CD4-positive, alpha-beta T cell treated with Interleukin-2 at 100 ng/mL for 4 hours (primary cell): ENCODE measurements around the gene RIMBP2.

Experiments used
- DNase-seq: peaks from one replicate; pipeline ENCODE4 v3.0.0-alpha.2; 2020; ENCODE audit warnings: low spot score

Gene RIMBP2

DNA sequence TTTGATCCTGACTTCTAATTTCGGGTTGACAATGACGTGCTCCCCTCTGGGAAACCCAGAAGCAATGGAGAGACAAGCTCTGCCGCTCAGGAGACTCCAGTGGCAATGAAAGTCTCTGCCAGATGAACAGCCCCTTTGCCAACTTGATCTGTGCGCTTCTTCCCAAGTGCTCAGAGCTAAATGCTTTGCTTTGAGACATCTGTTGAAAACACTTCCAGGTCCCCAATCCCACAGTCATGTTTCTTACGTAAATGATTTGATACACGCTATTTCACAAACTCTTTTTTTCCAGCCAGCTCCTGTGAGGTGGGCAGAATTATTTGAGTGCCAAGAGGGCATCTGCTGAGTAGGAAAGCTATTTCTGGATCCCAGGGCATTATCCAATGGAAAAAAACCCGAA lies 147.6 kb downstream of the RIMBP2 start:
- no peak for DNase-seq

DNA sequence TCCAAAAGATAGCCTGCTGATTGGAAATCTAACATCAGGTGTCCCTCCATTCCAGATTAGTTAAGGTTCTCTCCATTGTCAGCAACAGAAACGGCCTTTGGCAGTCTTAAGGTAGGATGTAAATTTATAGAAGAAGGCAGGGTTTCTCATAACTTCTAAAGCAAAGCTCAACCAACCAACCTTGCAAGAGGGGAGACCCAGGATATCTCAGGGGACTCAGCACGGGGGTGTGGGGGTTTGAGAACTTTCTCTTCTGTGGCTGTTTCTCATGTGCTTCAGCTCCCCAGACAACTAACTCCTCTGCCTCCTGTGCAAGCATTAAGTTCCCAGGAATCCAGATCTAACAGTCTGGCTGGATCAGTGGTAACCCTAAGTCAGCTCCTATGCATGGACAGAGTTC lies 148.1 kb downstream of the RIMBP2 start:
- no peak for DNase-seq

DNA sequence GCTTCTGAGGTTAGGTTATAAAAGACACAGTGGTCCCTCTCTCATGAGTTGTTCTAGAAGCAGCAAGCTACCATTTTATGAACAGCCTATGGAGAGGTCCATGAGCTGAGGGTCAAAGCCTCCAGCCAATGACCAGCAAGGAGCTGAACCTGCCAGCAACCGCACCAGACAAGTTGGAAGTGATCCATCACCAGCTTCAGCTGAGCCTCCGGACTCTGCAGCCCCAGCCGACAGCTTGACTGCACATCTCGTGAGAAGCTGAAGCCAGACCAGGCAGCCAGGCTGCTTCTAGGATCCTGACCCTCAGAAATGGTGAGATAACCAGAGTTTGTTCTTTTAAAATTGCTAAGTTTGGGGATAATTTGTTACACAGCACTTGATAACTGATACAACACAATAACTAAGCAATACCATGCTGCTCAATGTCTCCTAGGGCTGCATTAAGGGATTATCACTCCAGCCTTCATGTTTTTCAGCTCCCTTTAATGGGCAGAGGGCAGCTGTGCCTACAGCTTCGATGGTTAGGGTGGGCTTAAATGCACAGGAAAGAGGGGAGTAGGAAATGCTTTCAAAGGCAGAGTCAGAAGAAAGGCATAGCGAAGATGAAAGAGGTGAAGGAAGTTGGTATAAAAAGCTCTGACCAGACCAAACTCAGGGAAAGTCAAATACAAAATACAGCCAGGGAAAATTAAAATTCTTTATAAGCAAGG lies 149.5 kb downstream of the RIMBP2 start:
- DNase-seq = no peak

DNA sequence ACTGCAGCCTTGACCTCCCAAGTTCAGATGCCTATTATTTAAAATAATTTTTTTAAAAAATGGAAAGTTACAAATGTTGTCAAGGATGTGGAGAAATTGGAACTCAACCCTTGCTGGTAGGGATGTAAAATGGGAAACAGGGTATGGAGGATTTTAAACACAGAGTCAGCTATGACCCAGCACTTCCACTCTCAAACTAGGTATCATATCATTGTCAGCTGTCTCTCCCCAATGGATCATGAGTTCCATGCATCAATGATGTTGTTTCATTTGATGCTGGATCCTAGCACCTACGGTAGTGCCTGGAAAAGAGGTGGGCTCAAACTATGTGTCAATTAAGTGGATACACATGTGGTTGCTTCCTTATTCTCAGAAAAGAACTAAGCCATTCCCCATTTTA lies 150.9 kb downstream of the RIMBP2 start:
- DNase-seq = no peak

DNA sequence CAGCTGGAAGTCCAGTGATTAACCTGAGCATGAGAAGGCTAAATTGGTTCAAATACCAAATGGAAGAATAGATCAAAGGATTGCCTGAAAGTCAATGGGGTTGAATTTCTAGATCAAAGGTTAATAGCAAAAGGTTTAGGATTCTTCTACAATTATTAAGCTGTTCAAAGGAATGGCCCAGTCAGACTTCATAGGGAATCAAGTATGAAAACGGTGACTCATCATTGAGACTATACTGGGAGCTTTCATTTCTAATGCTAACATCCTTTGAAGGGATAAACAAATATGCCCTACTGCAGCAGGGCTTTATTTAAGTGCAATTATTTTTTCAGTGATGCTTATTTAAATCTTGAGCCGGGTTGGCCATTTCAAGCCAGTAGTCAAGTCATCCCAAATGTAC lies 152.8 kb downstream of the RIMBP2 start:
- DNase-seq = no peak

DNA sequence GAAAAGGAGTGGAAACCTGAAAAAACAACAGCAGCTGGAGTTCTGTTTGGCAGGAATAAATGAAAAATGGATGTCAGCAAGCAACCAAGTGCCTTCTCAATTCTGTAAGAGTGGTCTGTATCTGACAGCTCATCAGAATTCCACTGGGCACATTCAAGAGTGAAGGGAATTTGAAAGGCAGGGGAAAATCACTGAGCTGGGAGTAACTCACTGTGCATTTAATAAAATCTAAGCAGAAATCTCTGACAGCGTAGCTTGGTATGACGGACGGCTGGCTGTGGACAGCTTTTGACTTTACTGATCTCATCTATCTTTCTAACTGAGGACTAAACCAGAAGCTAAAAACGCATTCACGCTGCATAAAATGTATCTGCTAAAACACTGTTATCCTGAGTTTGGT lies 153.4 kb downstream of the RIMBP2 start:
- no peak for DNase-seq

DNA sequence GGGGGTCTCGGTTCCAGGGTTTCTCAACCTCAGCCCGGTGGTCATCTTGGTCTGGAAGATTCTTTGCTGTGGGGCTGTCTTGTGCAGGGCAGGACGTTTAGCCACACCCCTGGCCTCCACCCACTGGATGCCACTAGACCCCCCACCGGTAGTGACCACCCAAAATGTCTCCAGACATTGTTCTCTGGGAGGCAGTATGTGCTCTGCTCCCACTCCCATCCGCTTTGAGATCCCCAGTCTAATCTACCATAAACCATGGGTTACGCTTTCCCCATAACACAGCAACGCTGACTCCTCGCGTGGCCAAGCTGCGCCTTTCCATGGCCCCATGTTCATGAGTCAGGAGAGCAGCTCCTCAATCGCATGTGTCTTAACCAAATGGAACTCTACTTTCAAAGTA lies 155.8 kb downstream of the RIMBP2 start:
- no peak for DNase-seq

DNA sequence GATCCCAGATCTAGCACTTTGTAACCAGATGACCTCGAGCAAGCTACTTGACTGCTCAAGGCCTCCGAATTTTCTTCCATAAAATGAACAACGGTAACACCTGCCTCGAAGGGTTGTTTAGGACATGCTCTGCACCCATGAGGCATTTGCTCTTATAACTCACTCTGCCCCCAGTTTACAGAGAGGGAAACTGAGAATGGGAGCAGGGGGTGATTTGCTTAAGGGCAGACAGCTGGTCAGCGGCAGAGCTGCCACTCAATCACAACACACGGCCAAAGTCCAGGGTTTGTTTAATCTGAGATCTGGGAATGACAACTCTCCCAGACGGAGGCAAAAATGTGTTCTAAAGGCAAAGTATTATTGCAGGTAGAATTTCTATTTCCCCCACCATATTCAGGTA lies 156.3 kb downstream of the RIMBP2 start:
- DNase-seq = no peak

DNA sequence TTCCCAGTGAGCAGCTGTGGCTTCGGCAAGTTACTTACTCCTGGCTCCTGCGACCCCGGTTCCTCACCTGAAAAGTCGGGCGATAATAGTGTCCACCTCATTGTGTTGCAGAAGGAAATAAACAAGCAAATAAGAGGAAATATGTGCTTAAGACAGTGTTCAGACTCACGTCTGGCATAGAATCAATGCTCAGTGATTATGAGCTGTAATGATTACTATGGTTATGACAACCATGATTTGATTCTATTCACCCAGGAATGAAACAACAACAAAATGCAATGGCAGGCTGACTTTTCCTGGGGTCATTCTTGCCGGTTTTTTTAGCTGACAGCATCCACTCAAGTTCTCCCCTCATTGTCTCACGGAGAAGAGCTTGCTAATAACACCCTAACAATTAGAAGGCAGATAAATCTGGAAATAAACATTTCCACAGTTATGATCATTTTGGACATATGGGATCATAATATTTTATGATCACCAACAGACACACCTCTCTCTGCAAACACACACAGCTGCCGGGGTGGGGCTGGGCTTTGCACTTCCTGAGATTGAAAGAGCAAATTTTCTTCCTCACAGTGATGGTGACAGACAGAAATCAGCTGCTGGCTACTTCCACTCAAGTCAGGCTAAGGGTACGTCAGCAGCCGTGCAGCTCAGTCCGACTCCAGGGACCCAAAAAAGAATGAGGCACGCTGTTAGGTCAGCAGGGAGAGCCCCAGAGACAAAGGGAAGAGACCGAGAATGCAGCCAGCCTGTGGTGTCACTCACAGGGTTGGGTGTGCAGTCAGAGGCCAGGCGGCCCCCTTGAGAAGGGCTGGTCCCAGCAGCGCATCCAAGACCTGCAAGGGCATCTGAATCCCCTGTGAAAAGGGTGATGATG lies 158.0 kb downstream of the RIMBP2 start:
- DNase-seq = no peak

DNA sequence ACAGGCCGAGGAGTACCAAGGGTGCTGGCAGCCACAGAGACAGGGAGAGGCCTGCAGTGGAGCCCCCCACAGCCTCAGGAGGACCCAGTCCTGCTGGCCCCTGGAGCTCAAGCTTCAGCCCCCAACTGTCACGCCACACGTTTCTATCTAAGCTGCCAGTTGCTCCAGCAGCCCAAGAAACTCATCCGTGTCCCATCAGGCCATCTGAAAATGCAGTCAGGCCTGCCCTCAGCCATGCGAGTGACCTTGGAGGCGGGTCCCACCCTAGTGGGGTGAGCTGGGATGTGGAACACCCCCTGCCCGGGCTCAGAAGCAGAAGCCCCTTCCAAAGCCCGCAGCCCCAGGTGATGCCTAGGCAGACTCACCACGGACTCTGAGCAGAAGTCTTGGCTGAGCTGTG lies 158.9 kb downstream of the RIMBP2 start:
- no peak for DNase-seq

DNA sequence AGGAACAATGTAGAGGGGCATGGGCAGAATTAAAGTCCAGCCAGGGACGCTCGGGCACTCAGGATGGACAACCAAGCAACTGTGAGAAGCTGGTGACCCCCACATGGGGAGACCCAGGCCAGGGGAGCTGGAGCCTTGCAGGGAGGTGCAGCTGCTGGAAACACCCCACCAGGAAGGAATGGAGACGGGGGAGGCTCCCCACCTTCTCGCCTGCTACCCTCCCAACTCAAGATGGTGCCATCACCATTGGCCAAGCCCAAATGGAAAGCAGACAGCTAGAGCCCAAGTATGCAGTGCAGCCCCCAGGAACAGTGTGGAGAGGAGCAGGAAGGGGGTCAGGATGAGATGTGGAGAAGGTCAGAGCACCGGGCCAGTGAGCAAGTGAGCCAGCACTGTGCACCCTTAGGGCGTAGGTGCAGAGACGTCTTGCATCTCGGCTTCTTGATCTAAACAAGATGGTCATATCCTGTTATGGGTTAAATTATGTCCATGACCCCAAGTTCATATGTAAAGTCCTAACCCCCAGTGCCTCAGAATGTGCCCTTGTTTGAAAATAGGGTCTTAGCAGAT lies 159.5 kb downstream of the RIMBP2 start:
- DNase-seq = no peak

DNA sequence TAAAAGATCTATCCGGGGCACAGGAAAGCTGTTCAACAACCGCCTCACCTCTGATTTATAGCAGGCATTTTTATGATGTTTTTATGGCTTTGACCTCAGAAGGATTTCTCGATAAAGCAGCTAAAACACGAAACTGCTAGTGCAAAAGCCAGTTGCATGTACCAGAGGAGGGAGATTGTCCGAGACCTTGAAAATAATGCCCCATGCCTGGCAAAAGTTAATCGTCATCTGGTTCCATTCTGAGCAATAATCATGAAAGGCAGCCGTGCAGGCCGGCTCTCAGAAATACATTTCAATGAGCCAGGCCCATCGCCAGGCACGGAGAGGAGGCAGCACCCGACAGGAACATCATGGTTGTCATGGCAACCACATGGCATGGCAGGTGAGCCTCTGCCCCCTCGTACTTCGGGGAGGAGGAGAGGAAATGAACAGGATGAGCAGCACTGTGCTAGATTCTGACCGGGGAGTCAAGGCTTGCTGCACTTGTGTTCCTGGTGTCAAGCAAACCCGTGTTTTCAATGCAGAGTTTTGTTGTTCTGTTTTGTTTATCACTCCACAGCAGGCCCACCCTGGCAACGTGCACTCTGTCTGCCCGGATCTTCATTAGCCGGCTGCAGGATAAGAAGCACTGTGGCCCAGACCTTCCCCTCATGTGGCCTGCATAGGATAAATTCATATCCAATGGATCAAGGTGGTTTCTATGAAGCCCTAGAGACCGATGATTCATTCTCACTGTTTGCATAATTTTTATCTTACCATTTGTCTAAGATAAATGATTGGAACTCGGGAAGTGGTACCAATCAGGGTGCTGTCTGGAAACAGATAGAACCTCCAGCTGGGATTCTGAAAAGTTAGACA lies 160.2 kb downstream of the RIMBP2 start:
- DNase-seq = no peak

DNA sequence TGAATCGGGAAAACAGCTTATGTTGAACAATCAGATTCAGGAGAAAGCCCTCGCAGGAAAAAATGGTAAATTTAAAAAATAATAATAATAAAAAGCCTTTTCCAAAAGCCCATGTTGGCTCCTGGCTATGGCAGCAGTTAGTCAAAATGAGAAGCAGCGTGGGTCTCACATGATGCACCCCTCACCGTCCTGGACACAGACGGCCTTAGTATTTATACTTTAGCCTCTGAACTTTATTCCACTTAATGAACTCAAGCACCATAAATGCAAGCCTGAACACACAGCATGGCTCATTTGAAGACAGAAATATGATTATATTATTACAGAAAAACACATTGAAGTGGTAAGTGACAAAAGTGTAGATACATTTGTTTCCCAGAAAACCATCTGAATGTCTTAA lies 160.9 kb downstream of the RIMBP2 start:
- no peak for DNase-seq

DNA sequence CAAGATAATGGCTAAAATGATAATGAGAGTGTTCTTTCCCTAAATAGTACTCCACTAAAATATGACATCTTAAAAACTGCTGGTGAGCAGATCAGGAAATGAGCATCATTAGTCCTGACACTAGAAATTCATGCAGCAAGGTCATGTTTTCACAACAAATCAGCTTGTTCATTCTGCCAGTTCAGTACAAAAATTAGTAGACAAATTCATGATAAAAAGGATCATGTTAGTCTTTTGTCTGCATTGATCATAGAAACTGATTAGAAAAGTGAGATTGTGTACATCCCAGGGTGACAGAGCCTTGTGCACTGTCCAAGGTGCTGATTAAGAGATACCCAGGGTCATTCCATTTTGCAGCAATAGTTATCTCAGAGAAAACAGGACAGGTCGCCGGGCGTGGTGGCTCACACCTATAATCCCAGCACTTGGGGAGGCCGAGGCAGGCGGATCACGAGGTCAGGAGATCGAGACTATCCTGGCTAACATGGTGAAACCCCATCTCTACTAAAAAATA lies 163.6 kb downstream of the RIMBP2 start:
- DNase-seq = no peak

DNA sequence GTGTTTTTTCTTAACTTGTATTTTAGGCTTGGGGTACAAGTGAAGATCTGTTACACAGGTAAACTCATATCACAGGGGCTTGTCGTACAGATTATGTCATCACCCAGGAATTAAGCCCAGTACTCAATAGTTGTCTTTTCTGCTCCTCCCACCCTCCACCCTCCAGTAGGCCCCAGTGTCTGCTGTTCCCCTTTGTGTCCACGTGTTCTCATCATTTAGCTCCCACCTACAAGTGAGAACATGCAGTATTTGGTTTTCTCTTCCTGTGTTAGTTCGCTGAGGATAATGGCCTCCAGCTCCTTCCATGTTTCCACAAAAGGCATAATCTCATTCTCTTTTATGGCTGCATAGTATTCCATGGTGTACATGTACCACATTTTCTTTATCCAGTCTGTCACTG lies 166.7 kb downstream of the RIMBP2 start:
- no peak for DNase-seq

DNA sequence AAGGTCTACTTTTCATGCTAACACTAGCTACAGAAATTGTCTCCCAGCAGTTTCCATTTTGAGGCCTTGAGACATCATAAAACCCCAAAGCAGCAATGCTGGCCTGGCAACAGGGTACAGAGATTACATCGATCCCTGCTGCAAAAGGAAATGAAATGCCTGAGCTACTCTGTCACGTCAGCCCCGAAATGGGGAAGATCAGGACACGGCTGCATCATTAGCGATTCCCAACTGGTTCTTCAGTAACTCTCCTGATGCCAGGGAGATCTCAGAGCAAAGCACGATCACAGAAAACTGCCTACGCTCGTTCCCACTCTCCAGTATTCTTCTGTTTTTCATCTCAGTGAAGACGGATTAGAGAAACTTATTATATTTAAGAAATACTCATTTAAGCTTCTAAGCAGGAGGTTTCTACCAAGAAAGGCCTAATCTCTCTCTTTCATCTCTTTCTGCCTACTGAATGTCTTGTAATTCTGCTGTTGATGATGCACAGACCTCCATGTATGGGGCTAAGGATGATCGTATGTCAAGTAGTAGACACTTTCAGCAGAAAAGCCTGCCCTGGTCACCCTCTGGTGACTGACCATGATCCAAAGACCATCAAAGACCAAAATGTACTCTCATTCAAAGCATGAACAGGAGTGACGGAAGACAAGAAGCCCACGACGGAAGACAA lies 168.5 kb downstream of the RIMBP2 start:
- no peak for DNase-seq

DNA sequence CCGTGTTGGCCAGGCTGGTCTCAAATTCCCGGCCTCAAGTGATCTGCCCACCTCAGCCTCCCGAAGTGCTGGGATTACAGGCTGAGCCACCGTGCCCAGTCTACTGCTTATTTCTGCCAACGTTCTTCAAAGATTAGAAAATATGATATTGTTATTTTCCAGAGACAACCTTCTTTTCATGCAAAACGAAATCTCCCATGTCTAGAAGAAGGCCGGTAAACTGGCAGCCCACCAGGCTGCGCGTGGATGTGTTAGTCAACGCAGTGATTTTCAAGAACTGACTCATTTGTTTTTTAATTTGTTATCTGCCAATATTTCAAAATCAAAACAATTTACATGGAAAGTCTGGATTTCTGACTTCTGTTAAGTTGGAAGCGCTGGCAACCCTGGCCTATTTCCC lies 169.6 kb downstream of the RIMBP2 start:
- DNase-seq = no peak

DNA sequence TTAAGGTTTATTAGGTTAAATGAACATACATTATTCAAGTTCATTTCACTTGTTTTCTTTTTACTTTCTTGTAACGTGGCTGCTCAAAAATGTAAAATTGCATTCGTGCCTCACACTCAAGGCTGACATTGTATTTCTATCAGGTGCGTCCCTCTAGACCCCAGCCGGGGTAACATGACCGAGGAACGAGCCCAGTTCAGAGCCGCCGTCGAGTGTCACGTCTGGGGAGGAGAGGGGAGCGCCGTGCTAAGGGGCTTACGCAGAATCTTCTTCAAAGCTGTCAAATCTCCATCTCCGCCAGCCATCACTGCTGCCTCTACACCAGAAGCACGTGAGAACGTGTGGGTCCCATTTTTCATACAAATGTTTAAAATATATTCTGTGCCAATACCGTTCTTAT lies 170.6 kb downstream of the RIMBP2 start:
- no peak for DNase-seq

DNA sequence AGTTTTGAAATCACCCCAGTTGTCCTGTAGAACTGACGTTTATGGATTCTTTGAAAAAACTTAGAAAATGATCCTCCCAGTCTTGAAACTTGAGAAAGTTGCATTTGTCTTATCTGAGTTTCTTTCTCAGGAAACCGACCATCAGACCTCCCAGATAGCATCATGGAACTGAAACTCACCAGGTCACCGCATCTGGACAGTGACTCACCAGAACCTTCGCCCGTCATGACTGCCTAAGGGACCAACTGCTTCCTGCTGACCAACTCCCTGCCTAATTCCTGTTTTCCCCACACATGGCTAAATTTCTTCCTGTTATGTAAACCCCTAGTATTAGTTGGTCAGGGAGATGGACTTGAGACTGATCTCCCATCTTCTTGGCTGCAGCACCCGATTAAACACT lies 175.7 kb downstream of the RIMBP2 start:
- DNase-seq = no peak

DNA sequence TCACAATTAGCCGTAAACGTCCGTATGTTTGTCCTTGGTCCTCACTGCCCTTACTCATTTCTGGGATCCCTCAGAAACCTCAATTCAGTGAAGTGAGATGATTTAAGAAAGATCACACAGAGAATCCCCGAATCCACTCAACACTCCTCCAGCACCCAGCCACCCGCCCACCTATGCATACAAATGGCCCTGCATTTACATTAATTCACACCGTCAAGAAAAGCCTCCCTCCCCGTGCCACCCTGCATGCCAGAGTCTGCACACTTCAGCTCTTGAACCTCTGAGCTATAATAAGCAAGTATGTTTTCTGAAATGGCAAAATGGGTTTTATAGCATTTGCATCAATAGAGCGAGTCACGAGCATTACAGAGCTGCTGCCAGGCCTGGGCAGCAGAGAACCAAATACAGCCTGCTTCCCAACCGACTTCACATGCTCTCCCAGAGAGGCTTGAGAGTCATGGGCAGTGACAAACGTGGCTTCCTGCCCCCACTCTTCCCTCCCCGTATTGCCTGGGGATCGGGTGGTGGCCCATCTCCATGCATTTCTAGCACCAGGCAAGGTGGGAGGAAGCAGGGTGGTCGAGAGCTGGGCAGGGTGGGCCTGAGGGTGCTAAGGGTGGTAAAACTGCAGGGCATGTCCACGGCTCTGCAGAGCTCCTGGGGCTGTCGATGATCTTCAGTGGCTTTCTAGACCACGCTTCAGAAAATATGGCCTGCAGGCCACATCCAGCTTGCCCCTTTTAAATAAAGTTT lies 177.6 kb downstream of the RIMBP2 start:
- DNase-seq = no peak

DNA sequence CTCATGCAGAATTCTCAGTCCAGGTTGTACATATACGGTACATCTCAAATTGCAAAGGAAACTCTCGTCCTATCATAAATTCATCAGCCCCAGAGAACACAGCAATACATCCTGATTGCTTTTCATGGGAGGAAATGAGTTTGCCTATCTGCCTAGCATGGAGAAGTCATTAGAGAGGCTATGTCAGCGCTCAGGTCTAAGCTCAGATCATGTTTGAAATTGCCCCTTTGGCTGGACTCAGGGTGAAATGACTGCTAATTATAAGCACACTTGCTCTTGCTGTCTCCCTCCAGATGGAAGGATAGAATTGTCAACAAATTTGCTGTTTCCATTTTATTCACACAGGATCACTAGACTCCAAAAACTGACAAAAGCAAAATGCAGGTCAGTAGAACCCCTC lies 178.4 kb downstream of the RIMBP2 start:
- DNase-seq = no peak
